IMR-90 (cell line): ENCODE measurements around the gene ZC3H8. TPM values are rescaled to one million over a fixed set of nuclear protein-coding genes. Genes with fewer than 3 reads are reported as not detected.

ENCODE experiments used
- ATAC-seq: fragments of 200-7000 bp; cut with Tn5 transposase; 2 replicates; pipeline ENCODE4 v1.9.1; 2020; ENCODE audit warnings: low read depth, mild to moderate bottlenecking, moderate library complexity
- BruUV-seq: library from RNA; stranded (reverse); fragments of 400-500 nt; replicated peaks from 2 replicates; lab custom pipeline; 2021; lab: Mats Ljungman, UMichigan
- CTCF ChIA-PET: fragments of 300-600 bp; formaldehyde crosslinking; extraction: SDS; loops from one replicate; lab custom pipeline; 2021; ENCODE audit warnings: antibody characterized with exemption; lab: Yijun Ruan, JAX
- POLR2A ChIA-PET: fragments of 300-600 bp; sonication (Branson Sonifier 250); formaldehyde crosslinking; loops from one replicate; lab custom pipeline; 2022; ENCODE audit warnings: antibody characterized with exemption; ENCODE audit not compliant: unreplicated experiment; lab: Charles Lee
- DNase-seq: peaks from one replicate; pipeline ENCODE4 v3.0.0; 2013
- H2AFZ ChIP-seq: replicated peaks from 2 replicates; pipeline ENCODE3; 2013; ENCODE audit warnings: low read length, mild to moderate bottlenecking; ENCODE audit not compliant: poor library complexity
- H2AK5ac ChIP-seq: 2 replicates; pipeline ENCODE4 v1.6.1; 2013; ENCODE audit warnings: low read depth, low read length, inconsistent platforms
- H2AK9ac ChIP-seq: replicated peaks from 2 replicates; pipeline ENCODE3; 2013; ENCODE audit warnings: mild to moderate bottlenecking, low read depth, low read length, moderate library complexity; ENCODE audit not compliant: poor library complexity
- H2BK120ac ChIP-seq: 2 replicates; pipeline ENCODE4 v1.6.1; 2013; ENCODE audit warnings: low read depth, low read length, inconsistent platforms
- H2BK15ac ChIP-seq: 3 replicates; pipeline ENCODE4 v1.6.1; 2013; ENCODE audit warnings: low read depth, low read length, inconsistent platforms
- H2BK20ac ChIP-seq: 2 replicates; pipeline ENCODE4 v1.6.1; 2013; ENCODE audit warnings: low read depth, mild to moderate bottlenecking, inconsistent platforms, low read length, moderate library complexity
- H2BK5ac ChIP-seq: 2 replicates; pipeline ENCODE4 v1.6.1; 2013; ENCODE audit warnings: mild to moderate bottlenecking, low read depth, low read length, inconsistent platforms; ENCODE audit not compliant: poor library complexity, severe bottlenecking
- H3K14ac ChIP-seq: replicated peaks from 2 replicates; pipeline ENCODE4 v1.6.1; 2013; ENCODE audit warnings: low read depth, low read length, inconsistent platforms
- H3K18ac ChIP-seq: 2 replicates; pipeline ENCODE4 v1.6.1; 2013; ENCODE audit warnings: low read depth, low read length, control low read depth
- H3K23ac ChIP-seq: 2 replicates; pipeline ENCODE4 v1.6.1; 2013; ENCODE audit warnings: low read depth, low read length, inconsistent platforms
- H3K27ac ChIP-seq: 2 replicates; pipeline ENCODE4 v1.5.1; 2013; ENCODE audit warnings: mild to moderate bottlenecking, control low read depth, low read length; ENCODE audit not compliant: insufficient read depth
- H3K27me3 ChIP-seq: 2 replicates; pipeline ENCODE4 v1.6.1; 2013; ENCODE audit warnings: low read length; ENCODE audit not compliant: control insufficient read depth, insufficient read depth
- H3K36me3 ChIP-seq: 2 replicates; pipeline ENCODE4 v1.6.1; 2013; ENCODE audit warnings: low read length, mixed read lengths; ENCODE audit not compliant: control insufficient read depth, insufficient read depth
- H3K4ac ChIP-seq: 2 replicates; pipeline ENCODE4 v1.6.1; 2013; ENCODE audit warnings: low read depth, low read length, inconsistent platforms
- H3K4me1 ChIP-seq: 2 replicates; pipeline ENCODE4 v1.6.1; 2013; ENCODE audit warnings: low read length, mixed read lengths; ENCODE audit not compliant: control insufficient read depth, insufficient read depth
- H3K4me2 ChIP-seq: 2 replicates; pipeline ENCODE4 v1.6.1; 2013; ENCODE audit warnings: low read depth, mild to moderate bottlenecking, control low read depth, low read length, moderate library complexity
- H3K4me3 ChIP-seq: 2 replicates; pipeline ENCODE4 v1.5.1; 2013; ENCODE audit warnings: low read depth, mild to moderate bottlenecking, control low read depth, low read length, moderate library complexity; ENCODE audit not compliant: insufficient read depth
- H3K56ac ChIP-seq: 2 replicates; pipeline ENCODE4 v1.6.1; 2013; ENCODE audit warnings: low read length, inconsistent platforms; ENCODE audit not compliant: insufficient read depth; ENCODE audit errors: extremely low read depth
- H3K79me1 ChIP-seq, 2 experiments: 2 replicates each; pipeline ENCODE4 v1.6.1; 2013; ENCODE audit warnings: low read length in 2 of 2, inconsistent platforms in 1 of 2, low read depth in 1 of 2
- H3K9ac ChIP-seq: 2 replicates; pipeline ENCODE4 v1.6.1; 2013; ENCODE audit warnings: low read depth, low read length, control low read depth
- H3K9me1 ChIP-seq: 2 replicates; pipeline ENCODE4 v1.6.1; 2013; ENCODE audit warnings: low read length, inconsistent platforms; ENCODE audit not compliant: insufficient read depth
- H3K9me3 ChIP-seq: 2 replicates; pipeline ENCODE4 v1.6.1; 2013; ENCODE audit warnings: low read length; ENCODE audit not compliant: control insufficient read depth, insufficient read depth
- H4K20me1 ChIP-seq: 2 replicates; pipeline ENCODE4 v1.6.1; 2013; ENCODE audit warnings: low read length, inconsistent platforms; ENCODE audit not compliant: insufficient read depth
- H4K5ac ChIP-seq: 2 replicates; pipeline ENCODE4 v1.6.1; 2013; ENCODE audit warnings: mild to moderate bottlenecking, low read depth, low read length, control low read depth
- H4K8ac ChIP-seq, 2 experiments: 2 replicates each; pipeline ENCODE4 v1.6.1; 2013; ENCODE audit warnings: low read depth in 2 of 2, low read length in 2 of 2, control low read depth in 1 of 2, inconsistent platforms in 1 of 2
- H4K91ac ChIP-seq: 2 replicates; pipeline ENCODE4 v1.6.1; 2013; ENCODE audit warnings: low read depth, low read length, inconsistent platforms; ENCODE audit not compliant: insufficient read depth
- CEBPB ChIP-seq: IDR thresholded peaks from 2 replicates; pipeline ENCODE4 v1.6.1; 2012; ENCODE audit warnings: low read depth, low read length, improper control_type of control experiment
- CTCF ChIP-seq: conservative IDR thresholded peaks from 2 replicates; pipeline ENCODE4 v1.5.1; 2012; ENCODE audit warnings: mild to moderate bottlenecking, low read depth, low read length, improper control_type of control experiment
- ELK1 ChIP-seq: fragments of 150-350 bp; IDR thresholded peaks from 2 replicates; pipeline ENCODE4 v1.6.1; 2016; ENCODE audit warnings: low read depth, mild to moderate bottlenecking, low read length, moderate library complexity, borderline replicate concordance
- MAFK ChIP-seq: IDR thresholded peaks from 2 replicates; pipeline ENCODE4 v1.6.1; 2012; ENCODE audit warnings: low read depth, low read length, improper control_type of control experiment
- POLR2A ChIP-seq: IDR thresholded peaks from 2 replicates; pipeline ENCODE4 v1.6.1; 2012; ENCODE audit warnings: mild to moderate bottlenecking, low read depth, low read length
- RCOR1 ChIP-seq: IDR thresholded peaks from 2 replicates; pipeline ENCODE4 v1.6.1; 2012; ENCODE audit warnings: mild to moderate bottlenecking, low read length, improper control_type of control experiment; ENCODE audit not compliant: insufficient replicate concordance
- SMC3 ChIP-seq: fragments of 150-350 bp; IDR thresholded peaks from 2 replicates; pipeline ENCODE4 v1.6.1; 2016; ENCODE audit warnings: low read depth, mild to moderate bottlenecking, antibody characterized with exemption, low read length, moderate library complexity
- USF2 ChIP-seq: fragments of 150-350 bp; IDR thresholded peaks from 2 replicates; pipeline ENCODE4 v1.6.1; 2017; ENCODE audit warnings: mild to moderate bottlenecking, antibody characterized with exemption, low read length, low read depth
- WGBS, 2 experiments: methylation state at CpG; one replicate each; pipeline versions ENCODE4 v1.1.5 to v1.1.7; 2013; ENCODE audit warnings: missing lambda C conversion rate in 2 of 2; ENCODE audit not compliant: insufficient read length in 1 of 2; ENCODE audit errors: extremely low coverage in 2 of 2; 5-methylcytosine and 5-hydroxymethylcytosine counted together
- dilution Hi-C: fragments of 300-500 bp; cut with HindIII; formaldehyde crosslinking; loops from one replicate; pipeline ENCODE4 v1.14.3; 2018; ENCODE audit warnings: low sequenced_read_pairs; ENCODE audit not compliant: unreplicated experiment
- in situ Hi-C: fragments of 300-500 bp; cut with MboI; formaldehyde crosslinking; loops from 3 replicates; pipeline ENCODE4 v1.14.3; 2019; ENCODE audit warnings: low sequenced_read_pairs, inconsistent platforms, mixed read lengths
- intact Hi-C: fragments of 100-400 bp; cut with micrococcal nuclease; formaldehyde crosslinking; loops from 2 replicates; pipeline ENCODE4 v1.10.0; 2022
- polyA plus RNA-seq, 3 experiments: library from polyadenylated mRNA; depleted of rRNA; stranded (reverse); fragments of >200 nt; gene quantifications; 2 replicates each; pipeline ENCODE4 v1.2.3, GENCODE V29; 2012; ENCODE audit warnings: low replicate concordance in 1 of 3
- total RNA-seq: library from RNA; depleted of rRNA; stranded (reverse); fragments of >200 nt; gene quantifications from 2 replicates; pipeline ENCODE4 v1.2.3, GENCODE V29; 2012

Gene ZC3H8
- total and polyA plus RNA-seq, 2 of the 4 experiments (the other 2 are of a cell fraction) = 0.18 to 1.6 TPM

GRCh38 chr2:112273349-112273748 lies 18.5 kb upstream of the ZC3H8 start:
- ATAC-seq (no peak), DNase-seq (no peak)
- Histone ChIP-seq H3K9me3 (peaks cover 4% of the 10 kb centered on the region), H3K4me1 (no peaks in the 10 kb centered on the region), H2BK5ac (no peak overlapping the region), H4K5ac (no peak overlapping the region), H2BK15ac (no peak overlapping the region), H3K14ac (no peak overlapping the region), H3K27ac (no peak overlapping the region), H4K91ac (no peak overlapping the region), H3K18ac (no peak overlapping the region), H4K20me1 (no peaks in the 10 kb centered on the region), H3K9me1 (no peaks in the 10 kb centered on the region), H3K9ac (no peak overlapping the region), H3K4me3 (no peak overlapping the region), H3K79me1 (no peaks in the 10 kb centered on the region; a peak in 1 of 4 replicates), H2AFZ (no peak overlapping the region), H2AK9ac (no peak overlapping the region), H3K27me3 (no peaks in the 10 kb centered on the region), H2BK20ac (no peak overlapping the region), H3K4ac (no peak overlapping the region), H3K4me2 (no peak overlapping the region), H3K36me3 (no peaks in the 10 kb centered on the region), H3K56ac (no peak overlapping the region), H2BK120ac (no peak overlapping the region), H3K23ac (no peak overlapping the region), H4K8ac (no peak overlapping the region), H2AK5ac (no peak overlapping the region)
- ChIA-PET POLR2A (interaction anchor here (0.6 kb wide), 1 partner anchor 218 kb away, joined by 8 read pairs; the partner anchor contains the start of gene TMEM87B), CTCF (interaction anchor here (0.7 kb wide), 1 partner anchor 141 kb away, joined by 4 read pairs; no protein-coding TSS in a partner anchor)
- intact Hi-C loops = no loop called here
- BruUV-seq = no TSS peak
- dilution Hi-C loops = no loop called here
- WGBS, 2 experiments = no CpG with 5 or more reads among the region's 5 CpGs
- TF ChIP-seq RCOR1 = no peak
- TF ChIP-seq USF2 = no peak
- no peak for TF ChIP-seq MAFK
- TF ChIP-seq SMC3 = no peak
- TF ChIP-seq ELK1 = no peak
- no peak for TF ChIP-seq POLR2A
- TF ChIP-seq CTCF = no peak
- no peak for TF ChIP-seq CEBPB
- in situ Hi-C loops = loop anchor here (25.0 kb wide), 1 partner anchor 164 kb away; the partner anchor contains the start of gene RGPD8
